ENCODE data around the gene TOX2.

TOX2 gene

GRCh38 chr20:43914311-43915210 is at the start of gene TOX2:
TOX2 (plus strand) TSS chr20:43914852; CDS start chr20:43914892, 40 bp downstream.
- DNase-seq = no peak

- DNase-seq = no peak
Observed at GRCh38 chr20:43868091-43868490, 46.6 kb upstream of the TOX2 start.

GRCh38 chr20:43870484-43870883 is 44.2 kb upstream of the TOX2 start:
- DNase-seq = no peak

GRCh38 chr20:43878776-43879175 is 35.9 kb upstream of the TOX2 start:
- no peak for DNase-seq

- no peak for DNase-seq
Observed at GRCh38 chr20:43893930-43894329, 20.7 kb upstream of the TOX2 start.

- DNase-seq = no peak
Observed at GRCh38 chr20:43894491-43894890, 20.2 kb upstream of the TOX2 start.

GRCh38 chr20:43895235-43895634 is 19.4 kb upstream of the TOX2 start:
- DNase-seq = no peak

GRCh38 chr20:43899274-43900120 is 15.2 kb upstream of the TOX2 start:
- DNase-seq = no peak

GRCh38 chr20:43900121-43900466 is 14.6 kb upstream of the TOX2 start:
- no peak for DNase-seq

- DNase-seq = no peak
Observed at GRCh38 chr20:43900496-43900895, 14.2 kb upstream of the TOX2 start.

- no peak for DNase-seq
Observed at GRCh38 chr20:43901296-43901695, 13.4 kb upstream of the TOX2 start.

GRCh38 chr20:43903953-43904826 is 10.5 kb upstream of the TOX2 start:
- no peak for DNase-seq

- DNase-seq = no peak
Observed at GRCh38 chr20:43904827-43905177, 9.8 kb upstream of the TOX2 start.

- no peak for DNase-seq
Observed at GRCh38 chr20:43906505-43907034, 8.1 kb upstream of the TOX2 start.

- DNase-seq = no peak
Observed at GRCh38 chr20:43909211-43909610, 5.4 kb upstream of the TOX2 start.

- DNase-seq = no peak
Observed at GRCh38 chr20:43909720-43910119, 4.9 kb upstream of the TOX2 start.

- DNase-seq = no peak
Observed at GRCh38 chr20:43910564-43910963, 4.1 kb upstream of the TOX2 start.

- no peak for DNase-seq
Observed at GRCh38 chr20:43911066-43911465, 3.6 kb upstream of the TOX2 start.

GRCh38 chr20:43913291-43914025 is 1.2 kb upstream of the TOX2 start:
- DNase-seq = no peak

GRCh38 chr20:43915211-43916072 is 790 bp downstream of the TOX2 start:
- no peak for DNase-seq

Data from cerebellar nuclear complex (tissue), 1 donor.